NB4 (cell line): ENCODE data around the gene ZMIZ2.

ENCODE experiments used
- POLR2A ChIP-seq: IDR thresholded peaks from 2 replicates; pipeline ENCODE4 v1.6.1; 2011; ENCODE audit warnings: mild to moderate bottlenecking; ENCODE audit not compliant: insufficient read length; ENCODE audit errors: extremely low read depth
- TF ChIP-seq, protein P1 (sequence below): IDR thresholded peaks from one replicate; pipeline ENCODE4 v1.5.1; 2012; ENCODE audit warnings: low read depth, low read length

DNA sequence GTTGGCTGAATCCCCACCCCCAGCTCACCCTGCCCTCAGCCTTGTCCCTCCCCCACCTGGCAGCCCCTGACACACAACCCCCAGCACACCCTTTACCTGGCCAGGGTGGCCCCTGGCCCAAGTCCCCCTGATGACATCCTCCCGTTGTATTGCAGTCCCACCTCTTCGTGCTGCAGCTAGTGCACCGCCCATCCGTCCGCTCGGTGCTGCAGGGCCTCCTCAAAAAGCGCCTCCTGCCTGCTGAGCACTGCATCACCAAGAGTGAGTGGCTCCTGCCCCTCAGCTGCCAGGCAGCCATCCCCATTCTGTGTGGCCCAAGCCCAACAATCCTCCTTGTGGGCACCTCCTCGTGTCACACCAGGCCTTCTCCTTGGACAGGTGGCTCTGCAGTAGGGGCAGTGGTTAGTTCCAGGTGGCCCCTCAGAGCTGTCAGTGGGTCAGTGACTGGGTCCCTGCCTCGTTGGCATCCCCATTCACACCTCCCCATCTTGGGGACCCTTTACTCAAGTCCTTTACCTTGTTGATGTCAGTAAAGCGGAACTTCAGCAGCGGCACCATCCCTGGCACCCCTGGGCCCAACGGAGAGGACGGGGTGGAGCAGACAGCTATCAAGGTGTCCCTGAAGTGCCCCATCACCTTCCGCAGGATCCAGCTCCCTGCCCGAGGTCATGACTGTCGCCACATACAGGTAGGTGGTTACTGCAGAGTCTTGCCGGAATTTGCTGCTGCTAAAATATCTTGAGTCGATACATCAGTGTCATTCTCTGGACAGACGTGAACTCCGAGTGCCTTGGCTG, 14.3 kb downstream of the ZMIZ2 start:
- TF ChIP-seq, protein P1, sequence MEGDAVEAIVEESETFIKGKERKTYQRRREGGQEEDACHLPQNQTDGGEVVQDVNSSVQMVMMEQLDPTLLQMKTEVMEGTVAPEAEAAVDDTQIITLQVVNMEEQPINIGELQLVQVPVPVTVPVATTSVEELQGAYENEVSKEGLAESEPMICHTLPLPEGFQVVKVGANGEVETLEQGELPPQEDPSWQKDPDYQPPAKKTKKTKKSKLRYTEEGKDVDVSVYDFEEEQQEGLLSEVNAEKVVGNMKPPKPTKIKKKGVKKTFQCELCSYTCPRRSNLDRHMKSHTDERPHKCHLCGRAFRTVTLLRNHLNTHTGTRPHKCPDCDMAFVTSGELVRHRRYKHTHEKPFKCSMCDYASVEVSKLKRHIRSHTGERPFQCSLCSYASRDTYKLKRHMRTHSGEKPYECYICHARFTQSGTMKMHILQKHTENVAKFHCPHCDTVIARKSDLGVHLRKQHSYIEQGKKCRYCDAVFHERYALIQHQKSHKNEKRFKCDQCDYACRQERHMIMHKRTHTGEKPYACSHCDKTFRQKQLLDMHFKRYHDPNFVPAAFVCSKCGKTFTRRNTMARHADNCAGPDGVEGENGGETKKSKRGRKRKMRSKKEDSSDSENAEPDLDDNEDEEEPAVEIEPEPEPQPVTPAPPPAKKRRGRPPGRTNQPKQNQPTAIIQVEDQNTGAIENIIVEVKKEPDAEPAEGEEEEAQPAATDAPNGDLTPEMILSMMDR, result no peak
- TF ChIP-seq POLR2A, result no peak
